Right hindlimb (tissue), 1 donor: Measurements from ENCODE around the gene HNRNPLL.

ENCODE experiments used
- DNase-seq: peaks from one replicate; pipeline ENCODE4 v3.0.0-alpha.2; 2018

The HNRNPLL gene

DNA sequence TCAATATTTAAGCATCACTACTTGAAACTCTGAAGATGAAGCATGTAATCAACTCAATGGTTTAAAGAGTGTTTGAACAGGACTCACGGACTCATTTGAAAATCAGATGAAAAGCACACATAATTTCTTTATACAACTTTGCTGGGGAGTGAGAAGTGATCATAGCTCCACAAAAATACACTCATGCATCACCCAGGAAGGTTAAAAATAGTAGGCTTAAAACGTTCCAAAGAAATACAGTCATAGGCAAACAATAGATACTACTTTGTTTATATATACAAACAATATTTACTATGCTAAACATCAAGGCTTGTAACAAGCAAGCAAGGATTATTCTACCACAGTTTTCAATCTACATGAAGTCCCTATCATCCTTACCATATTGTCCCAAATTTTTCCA lies 11.6 kb downstream of the HNRNPLL start:
- DNase-seq: no peak

DNA sequence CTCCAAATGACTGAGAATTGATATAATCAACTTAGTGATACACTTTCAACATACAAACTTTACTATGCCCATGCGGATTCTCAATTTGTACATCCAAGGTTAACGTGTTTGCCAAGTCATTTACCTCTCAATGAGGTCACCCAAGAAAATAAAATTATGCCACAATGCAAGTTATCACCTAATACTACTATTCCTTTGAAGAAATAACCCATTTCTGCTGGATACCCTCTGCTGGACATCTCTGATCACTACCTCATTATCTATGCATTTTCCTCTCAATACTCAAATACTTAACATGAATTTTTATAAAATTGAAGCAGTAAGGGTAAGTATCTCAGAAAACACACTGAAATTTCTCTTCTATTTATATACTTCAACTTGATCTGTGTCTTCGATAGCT lies 12.7 kb downstream of the HNRNPLL start:
- DNase-seq: no peak

DNA sequence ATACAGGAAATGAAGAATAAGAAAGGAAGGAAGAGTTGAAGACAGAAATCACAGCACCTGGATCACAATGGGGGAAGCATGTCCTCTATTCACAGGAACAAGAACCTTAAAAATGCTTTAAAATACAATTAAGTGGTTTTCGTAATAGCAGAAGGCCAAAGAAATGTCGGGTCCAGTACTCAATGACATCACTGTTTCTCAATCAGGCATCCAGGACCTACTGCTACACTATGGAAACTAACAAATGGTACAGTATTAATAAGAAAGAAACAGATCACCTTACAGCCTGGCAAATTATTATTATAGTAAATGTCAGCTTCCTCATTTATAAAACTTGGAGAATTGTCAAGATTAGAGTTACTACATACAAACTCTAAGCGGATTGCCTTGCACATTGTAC lies 15.8 kb downstream of the HNRNPLL start:
- DNase-seq: no peak

- DNase-seq: no peak
Observed at GRCh38 chr2:38584881-38585280, 17.8 kb downstream of the HNRNPLL start.

GRCh38 chr2:38583994-38584393 lies 18.7 kb downstream of the HNRNPLL start:
- no peak for DNase-seq

- DNase-seq: no peak
Observed at GRCh38 chr2:38583524-38583923, 19.2 kb downstream of the HNRNPLL start.

DNA sequence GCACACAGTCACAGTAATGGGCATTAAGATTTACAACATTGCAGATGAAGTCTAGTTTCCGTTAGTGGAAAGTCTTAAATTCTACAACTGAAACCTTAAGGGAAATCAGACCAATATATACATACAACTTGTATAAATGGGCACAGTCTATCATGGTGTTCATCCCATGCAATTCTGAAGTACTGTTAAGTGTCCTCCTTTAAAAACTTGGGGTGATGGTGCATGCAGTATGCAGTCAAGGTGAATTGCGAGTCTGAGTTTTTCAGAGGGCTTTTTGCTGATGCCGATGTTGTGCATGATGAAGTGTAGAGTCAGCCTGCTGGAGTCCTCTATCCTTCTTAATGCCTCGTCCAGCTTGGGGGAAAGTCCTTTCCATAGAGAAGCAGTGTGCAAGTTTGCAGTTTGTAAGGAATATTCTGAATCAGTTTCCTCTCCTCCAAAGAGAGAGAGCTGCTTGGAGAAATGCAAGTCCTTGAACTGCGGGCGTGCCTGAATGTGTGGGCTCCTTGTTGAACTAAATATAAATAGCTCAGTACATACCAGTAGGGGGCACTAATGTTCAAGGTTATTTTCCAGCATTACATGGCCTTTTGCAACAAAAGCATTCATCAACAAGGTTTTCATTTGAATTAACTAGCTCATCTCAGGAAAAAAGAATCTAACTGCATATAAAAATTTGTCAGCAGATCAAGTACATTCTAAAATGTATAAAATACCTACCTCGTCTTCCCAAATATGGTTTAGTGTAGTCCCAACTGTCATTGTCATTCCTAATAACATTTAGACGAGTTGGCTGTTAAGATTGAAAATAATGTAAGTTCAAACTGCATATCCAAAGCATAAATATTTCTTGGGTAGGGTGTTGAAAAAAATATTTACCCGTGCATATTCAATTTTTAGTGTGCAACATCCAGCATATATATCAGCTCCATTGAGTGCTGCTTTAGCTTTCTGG lies 21.3 kb downstream of the HNRNPLL start:
- DNase-seq: no peak

- DNase-seq: no peak
Observed at GRCh38 chr2:38580115-38580636, 22.6 kb downstream of the HNRNPLL start.

DNA sequence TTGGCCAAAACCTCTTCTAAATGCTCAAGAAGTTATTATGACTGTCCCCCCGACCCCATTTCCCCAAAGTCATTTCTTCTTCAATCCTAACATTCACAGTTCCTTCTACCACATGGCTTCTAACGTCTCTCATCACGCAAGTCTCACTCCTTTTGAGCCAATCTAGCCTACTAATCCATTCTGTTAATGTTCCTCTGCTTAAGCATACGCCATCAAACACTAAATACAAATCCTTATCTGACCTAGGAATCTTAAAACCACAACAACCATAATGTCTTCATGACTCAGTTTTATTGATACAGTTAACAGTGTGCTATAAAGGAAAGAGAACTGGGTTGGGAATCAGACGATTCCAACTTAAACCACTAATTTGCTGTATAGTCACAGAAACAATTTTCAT lies 23.9 kb downstream of the HNRNPLL start:
- no peak for DNase-seq

DNA sequence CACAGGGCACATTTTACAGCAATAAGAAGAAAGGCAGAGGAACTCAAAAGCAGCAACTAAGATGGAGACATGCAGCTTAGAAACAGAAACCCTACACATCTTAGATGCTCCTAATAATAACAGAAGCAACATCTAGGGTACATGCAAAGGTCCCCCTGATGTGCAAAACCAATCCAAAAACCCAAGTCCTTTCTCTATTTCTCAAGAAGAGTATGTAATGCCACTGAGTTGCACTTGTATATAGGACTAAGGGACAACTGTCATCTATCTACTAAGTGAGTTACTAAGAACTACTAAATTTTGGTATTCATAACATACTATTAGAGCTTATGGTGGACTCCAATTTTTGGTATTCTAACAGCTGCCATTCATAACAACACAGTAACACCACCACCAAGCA lies 28.4 kb downstream of the HNRNPLL start:
- DNase-seq: no peak

- DNase-seq: no peak
Observed at GRCh38 chr2:38572167-38572566, 30.6 kb downstream of the HNRNPLL start.

GRCh38 chr2:38571193-38571592 lies 31.5 kb downstream of the HNRNPLL start:
- DNase-seq: no peak

DNA sequence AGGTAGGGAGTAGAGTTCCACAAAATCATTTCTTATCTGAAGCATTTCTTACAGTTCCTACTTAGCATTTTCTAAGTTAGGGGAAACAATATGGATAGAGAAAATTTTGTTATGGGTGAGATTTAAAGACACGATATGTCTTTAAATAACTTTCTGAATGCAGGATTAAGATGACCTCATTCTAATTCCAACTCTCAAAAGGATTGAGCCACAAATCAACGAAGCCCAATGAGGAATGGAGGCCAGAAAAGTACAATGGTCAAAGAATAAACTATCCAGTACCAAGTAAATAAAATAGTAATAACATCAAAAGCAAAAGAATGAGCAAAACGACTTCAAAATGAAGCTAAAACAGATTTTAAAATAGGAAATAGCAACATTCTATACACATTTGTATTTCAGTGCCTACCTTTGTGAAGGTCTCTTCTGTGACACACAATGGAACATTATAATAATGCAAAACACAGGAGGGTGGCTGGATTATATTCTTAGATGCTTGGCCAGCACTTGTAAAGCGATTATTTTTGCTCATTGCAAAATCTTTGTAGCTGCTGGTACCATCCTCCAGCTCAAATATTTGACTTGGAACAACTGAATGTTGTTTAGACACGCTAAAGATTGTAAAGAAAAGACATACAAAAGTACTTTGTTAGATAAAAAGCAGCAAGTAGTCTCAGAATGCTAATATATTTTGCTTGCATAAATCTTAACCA lies 33.8 kb downstream of the HNRNPLL start:
- DNase-seq: no peak

GRCh38 chr2:38565333-38565732 lies 37.4 kb downstream of the HNRNPLL start:
- no peak for DNase-seq

GRCh38 chr2:38561691-38562090 lies 41.0 kb downstream of the HNRNPLL start:
- no peak for DNase-seq

DNA sequence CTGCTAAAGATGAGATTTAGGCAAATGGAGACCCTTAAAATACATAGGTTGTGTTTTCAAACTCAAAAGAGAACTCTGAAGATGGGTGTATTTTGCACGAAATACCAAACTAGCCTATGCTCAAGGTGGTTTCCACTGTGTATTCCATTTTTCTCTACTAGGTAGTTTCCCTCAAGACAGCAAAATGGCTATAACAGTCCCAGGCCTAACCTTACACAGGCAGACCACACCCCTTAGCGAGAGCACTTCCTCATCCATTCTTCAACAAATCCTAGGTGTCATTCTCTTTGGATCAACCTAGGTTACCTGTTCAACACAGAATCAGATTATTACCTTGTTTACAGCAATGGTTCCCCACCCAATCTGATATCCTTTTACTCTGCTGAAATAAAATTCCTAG lies 42.6 kb downstream of the HNRNPLL start:
- no peak for DNase-seq

DNA sequence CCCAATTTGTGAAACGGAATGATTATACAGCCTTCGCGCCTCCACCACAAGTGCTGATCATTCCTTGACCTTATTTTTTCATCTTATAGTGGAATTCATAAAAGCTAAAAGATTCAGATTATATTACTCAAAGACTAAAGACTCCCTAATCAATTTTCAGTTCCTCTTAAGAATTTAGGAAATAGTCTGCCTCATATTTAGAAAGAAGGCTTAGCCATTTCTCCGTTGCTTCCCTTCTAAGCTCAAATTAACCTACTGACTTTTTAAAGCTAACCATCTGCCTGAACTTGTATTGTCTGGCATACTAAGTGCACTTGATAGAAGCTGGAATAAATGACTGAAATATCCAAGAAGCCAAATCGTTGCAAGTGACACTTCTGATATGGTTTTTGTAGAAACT lies 44.7 kb downstream of the HNRNPLL start:
- no peak for DNase-seq

DNA sequence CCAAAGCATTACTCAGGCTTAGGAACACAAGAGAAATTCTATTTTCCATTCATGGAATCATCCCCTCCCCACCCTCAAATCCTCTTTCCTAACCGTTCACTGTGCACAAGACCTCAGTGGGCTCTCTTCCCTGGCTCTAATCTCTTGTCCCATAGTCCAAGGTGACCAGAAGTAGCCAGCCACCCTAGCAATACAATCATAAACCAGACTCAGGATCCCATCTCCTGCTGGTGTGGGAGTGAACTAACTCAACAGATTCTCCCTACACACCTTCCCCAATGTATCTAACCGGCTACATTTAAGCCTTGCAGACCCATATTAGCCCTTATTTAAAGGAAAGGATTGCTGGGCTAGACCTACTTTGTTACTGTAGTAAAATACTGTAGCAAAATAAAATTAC lies 45.5 kb downstream of the HNRNPLL start:
- DNase-seq: no peak

- no peak for DNase-seq
Observed at GRCh38 chr2:38556006-38556801, 46.5 kb downstream of the HNRNPLL start.

- no peak for DNase-seq
Observed at GRCh38 chr2:38554973-38555595, 47.6 kb downstream of the HNRNPLL start.

DNA sequence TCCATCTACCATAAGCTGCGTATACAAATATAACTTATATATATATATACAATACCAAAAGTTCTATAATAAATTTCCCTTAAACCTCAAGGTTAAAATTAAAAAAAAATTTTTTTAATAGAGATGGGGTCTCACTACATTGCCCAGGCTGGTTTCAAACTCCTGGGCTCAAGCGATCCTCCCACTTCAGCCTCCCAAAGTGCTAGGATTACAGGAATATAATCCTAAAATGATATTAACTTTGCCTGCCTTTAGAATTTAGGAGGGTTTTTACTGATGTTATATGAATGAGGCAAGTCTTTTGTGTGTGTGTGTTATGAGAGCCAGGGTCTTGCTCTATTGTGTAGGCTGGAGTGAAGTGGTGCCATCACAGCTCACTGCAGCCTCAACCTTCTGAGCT lies 49.2 kb downstream of the HNRNPLL start:
- DNase-seq: no peak

- no peak for DNase-seq
Observed at GRCh38 chr2:38552259-38552658, 50.5 kb downstream of the HNRNPLL start.

DNA sequence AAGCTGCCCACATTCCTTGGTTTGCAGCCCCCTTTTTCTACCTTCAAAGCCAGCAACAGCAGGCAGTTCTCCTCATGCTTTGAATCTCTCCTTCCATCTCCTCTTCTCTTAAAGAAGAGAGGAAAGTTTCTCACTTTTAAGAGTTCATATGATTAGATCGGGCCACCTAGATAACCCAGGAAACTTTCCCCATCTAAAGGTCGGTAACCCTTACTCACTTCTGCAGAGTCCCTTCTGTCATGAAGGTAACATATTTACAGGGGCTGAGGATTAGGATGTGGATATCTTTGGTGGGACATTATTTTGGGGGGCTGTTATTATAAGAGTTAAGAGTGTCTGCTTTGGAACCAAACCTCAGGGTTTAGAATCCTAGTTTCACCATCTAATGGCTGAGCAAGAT lies 51.0 kb downstream of the HNRNPLL start:
- DNase-seq: no peak
